HL-60 (cell line): ENCODE data around the gene ST7.

Experiments
- DNase-seq, 2 experiments: peaks; one replicate each; pipeline ENCODE4 v3.0.0-alpha.2; 2010 to 2020; ENCODE audit warnings: low read depth in 1 of 2, low spot score in 1 of 2
- H3K27ac ChIP-seq: fragments of 250-450 bp; sonication (Bioruptor Pico); replicated peaks from 2 replicates; pipeline ENCODE4 v1.5.1; 2020; ENCODE audit warnings: mild to moderate bottlenecking, moderate library complexity
- H3K27me3 ChIP-seq: fragments of 250-450 bp; sonication (Bioruptor Pico); 2 replicates; pipeline ENCODE4 v1.5.1; 2021; ENCODE audit warnings: mild to moderate bottlenecking, moderate library complexity; ENCODE audit not compliant: insufficient read depth, poor library complexity, severe bottlenecking
- H3K4me3 ChIP-seq: replicated peaks from 2 replicates; pipeline ENCODE4 v1.5.1; 2011; ENCODE audit warnings: mild to moderate bottlenecking, control low read depth, low read length; ENCODE audit not compliant: insufficient read depth
- CTCF ChIP-seq: IDR thresholded peaks from one replicate; pipeline ENCODE4 v1.5.1; 2011; ENCODE audit warnings: low read length, control low read depth, inconsistent platforms; ENCODE audit not compliant: insufficient read depth
- GABPA ChIP-seq: IDR thresholded peaks from 2 replicates; pipeline ENCODE4 v1.6.1; 2012; ENCODE audit warnings: low read depth
- POLR2AphosphoS5 ChIP-seq: IDR thresholded peaks from 2 replicates; pipeline ENCODE4 v1.6.1; 2012; ENCODE audit warnings: low read depth
- REST ChIP-seq: IDR thresholded peaks from 2 replicates; pipeline ENCODE4 v1.6.1; 2012; ENCODE audit warnings: low read depth; ENCODE audit not compliant: insufficient replicate concordance
- SPI1 ChIP-seq: IDR thresholded peaks from 2 replicates; pipeline ENCODE4 v1.6.1; 2012; ENCODE audit warnings: low read depth, mild to moderate bottlenecking, borderline replicate concordance

The ST7 gene

GRCh38 chr7:117205873-117206272, 252.6 kb downstream of the ST7 start:
- Histone ChIP-seq H3K4me3 (no peak overlapping the region), H3K27ac (no peak overlapping the region), H3K27me3 (no peaks in the 10 kb centered on the region)
- DNase-seq: no peak
- TF ChIP-seq GABPA (no peak), POLR2AphosphoS5 (no peak), SPI1 (no peak), REST (no peak), CTCF (no peak)

- no peak overlapping the region for H3K4me3 ChIP-seq
- no peak for DNase-seq
- H3K27ac ChIP-seq: no peak overlapping the region
- H3K27me3 ChIP-seq: no peaks in the 10 kb centered on the region
- TF ChIP-seq SPI1 (no peak), GABPA (no peak), POLR2AphosphoS5 (no peak), CTCF (no peak), REST (no peak)
Observed at GRCh38 chr7:117208257-117208656, 255.0 kb downstream of the ST7 start.

GRCh38 chr7:117210397-117210796, 257.1 kb downstream of the ST7 start:
- DNase-seq: no peak
- Histone ChIP-seq H3K27ac (no peak overlapping the region), H3K27me3 (no peaks in the 10 kb centered on the region)

More at GRCh38 chr7:117210397-117210796, 257.1 kb downstream of the ST7 start:
- TF ChIP-seq SPI1 (no peak), CTCF (no peak), POLR2AphosphoS5 (no peak), GABPA (no peak), REST (no peak)
- H3K4me3 ChIP-seq: no peak overlapping the region
